Stimulated activated CD4-positive, alpha-beta T cell treated with anti-CD3 and anti-CD28 coated beads, Interleukin-1b, Interleukin-23, amount 100 ng/mL, for 4 hours (primary cell): ENCODE measurements around the gene PPIL1.

Experiments
- DNase-seq, 2 donors: peaks; one replicate each; pipeline ENCODE4 v3.0.0-alpha.2; 2020; ENCODE audit warnings: low read depth in 2 of 2

The PPIL1 gene

GRCh38 chr6:36855750-36856149 is 18.9 kb downstream of the PPIL1 start:
- DNase-seq: no peak

- DNase-seq: no peak
These were observed 21.3 kb downstream of the PPIL1 start for GRCh38 chr6:36853325-36853724.

GRCh38 chr6:36852481-36853147 is 22.0 kb downstream of the PPIL1 start:
- DNase-seq: no peak

GRCh38 chr6:36851626-36852025 is 23.0 kb downstream of the PPIL1 start:
- DNase-seq: no peak

- DNase-seq: peak in 1 of 2 donors; percentile 28
These were observed 23.4 kb downstream of the PPIL1 start for GRCh38 chr6:36851149-36851614.

GRCh38 chr6:36850021-36850420 is 24.6 kb downstream of the PPIL1 start:
- DNase-seq: no peak

- DNase-seq: no peak
These were observed 25.8 kb downstream of the PPIL1 start for GRCh38 chr6:36848658-36849441.

GRCh38 chr6:36847991-36848390 is 26.6 kb downstream of the PPIL1 start:
- no peak for DNase-seq

- DNase-seq: no peak
These were observed 27.5 kb downstream of the PPIL1 start for GRCh38 chr6:36847152-36847551.

GRCh38 chr6:36845233-36845632 is 29.4 kb downstream of the PPIL1 start:
- DNase-seq: no peak

GRCh38 chr6:36844232-36845170 is 30.1 kb downstream of the PPIL1 start:
- DNase-seq: no peak

- no peak for DNase-seq
These were observed 31.4 kb downstream of the PPIL1 start for GRCh38 chr6:36843170-36843569.

GRCh38 chr6:36841756-36842155 is 32.8 kb downstream of the PPIL1 start:
- no peak for DNase-seq

- DNase-seq: peak in 1 of 2 donors; percentile 13
These were observed 33.9 kb downstream of the PPIL1 start for GRCh38 chr6:36840432-36841403.

GRCh38 chr6:36839749-36840431 is 34.7 kb downstream of the PPIL1 start:
- DNase-seq: peak; percentile 37 to 38

- no peak for DNase-seq
These were observed 35.5 kb downstream of the PPIL1 start, which contains the start of gene CPNE5 for GRCh38 chr6:36838896-36839748. Gene CPNE5, minus strand, starts transcription at chr6:36839444. Its CDS starts 67 bp downstream, at chr6:36839377.

- DNase-seq: no peak
These were observed 36.9 kb downstream of the PPIL1 start for GRCh38 chr6:36837686-36838085.

- DNase-seq: no peak
These were observed 37.6 kb downstream of the PPIL1 start for GRCh38 chr6:36837022-36837339.
